GM21825 (cell line): ENCODE measurements around the gene SHISA4.
"Not testable (repeated sequence)": the region's sequence is repeated elsewhere in the genome, so short reads cannot be mapped to it uniquely, and the experiment has no call there.

Experiments used
- ATAC-seq: cut with Tn5 transposase; IDR thresholded peaks from one replicate; pipeline ENCODE4 v1.9.1; 2021; ENCODE audit warnings: mild to moderate bottlenecking, moderate library complexity; ENCODE audit not compliant: unreplicated experiment

The SHISA4 gene

GRCh38 chr1:201888282-201889089 lies at the start of gene SHISA4:
Gene SHISA4 (plus strand): TSS chr1:201888898. CDS start chr1:201888995, 97 bp downstream.
- ATAC-seq = no peak

- not testable (repeated sequence) for ATAC-seq
Observed at GRCh38 chr1:201839089-201839488, 49.6 kb upstream of the SHISA4 start.

- ATAC-seq = no peak
Observed at GRCh38 chr1:201840055-201840454, 48.6 kb upstream of the SHISA4 start.

- no peak for ATAC-seq
Observed at GRCh38 chr1:201840490-201840889, 48.2 kb upstream of the SHISA4 start.

- ATAC-seq = no peak
Observed at GRCh38 chr1:201841265-201841912, 47.3 kb upstream of the SHISA4 start.

GRCh38 chr1:201842472-201843027 lies 46.1 kb upstream of the SHISA4 start:
- no peak for ATAC-seq

GRCh38 chr1:201845331-201846083 lies 43.2 kb upstream of the SHISA4 start:
- no peak for ATAC-seq

- no peak for ATAC-seq
Observed at GRCh38 chr1:201847150-201847549, 41.5 kb upstream of the SHISA4 start.

- no peak for ATAC-seq
Observed at GRCh38 chr1:201848230-201848629, 40.5 kb upstream of the SHISA4 start.

GRCh38 chr1:201849372-201850052 lies 39.2 kb upstream of the SHISA4 start:
- ATAC-seq = no peak

- no peak for ATAC-seq
Observed at GRCh38 chr1:201850053-201850397, 38.7 kb upstream of the SHISA4 start.

GRCh38 chr1:201851949-201852348 lies 36.7 kb upstream of the SHISA4 start:
- ATAC-seq = no peak

- not testable (repeated sequence) for ATAC-seq
Observed at GRCh38 chr1:201856722-201857121, 32.0 kb upstream of the SHISA4 start.

- ATAC-seq = no peak
Observed at GRCh38 chr1:201859424-201859823, 29.3 kb upstream of the SHISA4 start.

GRCh38 chr1:201861448-201861847 lies 27.2 kb upstream of the SHISA4 start:
- no peak for ATAC-seq

- no peak for ATAC-seq
Observed at GRCh38 chr1:201870397-201870796, 18.3 kb upstream of the SHISA4 start.

GRCh38 chr1:201874672-201875071 lies 14.0 kb upstream of the SHISA4 start:
- no peak for ATAC-seq

- ATAC-seq = no peak
Observed at GRCh38 chr1:201876148-201876818, 12.4 kb upstream of the SHISA4 start.

GRCh38 chr1:201877877-201878401 lies 10.8 kb upstream of the SHISA4 start:
- ATAC-seq = peak; percentile 51
